HepG2 (cell line): ENCODE data around the gene USP40.

Source experiments
- AKAP8 ChIP-seq: sonication (generic); formaldehyde crosslinking; IDR thresholded peaks from 2 replicates; pipeline ENCODE4 v1.5.1; 2020; ENCODE audit warnings: mild to moderate bottlenecking, missing genetic modification reagents
- ARID5B ChIP-seq: IDR thresholded peaks from 2 replicates; pipeline ENCODE4 v1.4.0; 2020; ENCODE audit warnings: mild to moderate bottlenecking, missing genetic modification reagents
- CTCF ChIP-seq: sonication (generic); formaldehyde crosslinking; IDR thresholded peaks from 2 replicates; pipeline ENCODE4 v1.5.0; 2020; ENCODE audit warnings: mild to moderate bottlenecking, missing genetic modification reagents, moderate library complexity
- ETV6 ChIP-seq: sonication (generic); formaldehyde crosslinking; conservative IDR thresholded peaks from 2 replicates; pipeline ENCODE4 v1.4.0; 2020; ENCODE audit warnings: missing genetic modification reagents
- ISL2 ChIP-seq: sonication (generic); formaldehyde crosslinking; IDR thresholded peaks from 2 replicates; pipeline ENCODE4 v1.5.0; 2020; ENCODE audit warnings: missing genetic modification reagents
- KMT2B ChIP-seq: IDR thresholded peaks from 2 replicates; pipeline ENCODE4 v1.6.1; 2016; ENCODE audit warnings: missing genetic modification reagents, missing compliant biosample characterization
- MAFG ChIP-seq: sonication (generic); formaldehyde crosslinking; IDR thresholded peaks from 2 replicates; pipeline ENCODE4 v1.5.1; 2020; ENCODE audit warnings: mild to moderate bottlenecking, missing genetic modification reagents
- NCOR1 ChIP-seq: fragments of 200-600 bp; sonication (generic); IDR thresholded peaks from 2 replicates; pipeline ENCODE4 v1.7.0; 2017; ENCODE audit warnings: antibody characterized with exemption, low read length, borderline replicate concordance
- U2AF1 ChIP-seq: fragments of 200-400 bp; formaldehyde crosslinking; optimal IDR thresholded peaks from 2 replicates; pipeline ENCODE3; 2017; ENCODE audit warnings: mild to moderate bottlenecking, low read depth, low read length
- ZNF12 ChIP-seq: sonication (generic); formaldehyde crosslinking; IDR thresholded peaks from 2 replicates; pipeline ENCODE4 v1.5.0; 2020; ENCODE audit warnings: missing genetic modification reagents
- ZNF263 ChIP-seq: sonication (generic); formaldehyde crosslinking; IDR thresholded peaks from 2 replicates; pipeline ENCODE4 v1.4.0; 2020; ENCODE audit warnings: missing genetic modification reagents
- TF ChIP-seq, protein P1 (sequence below): sonication (generic); formaldehyde crosslinking; IDR thresholded peaks from 2 replicates; pipeline ENCODE4 v1.8.1; 2022; ENCODE audit warnings: mild to moderate bottlenecking, missing genetic modification reagents
- TF ChIP-seq, protein P2 (sequence below): IDR thresholded peaks from 2 replicates; pipeline ENCODE4 v1.6.1; 2012; ENCODE audit warnings: inconsistent platforms

GRCh38 chr2:233546101-233546500, 20.5 kb downstream of the USP40 start:
- no peak for TF ChIP-seq MAFG (CRISPR knock-in tag)
- no peak for TF ChIP-seq ZNF12 (CRISPR knock-in tag)
- TF ChIP-seq, protein P1, sequence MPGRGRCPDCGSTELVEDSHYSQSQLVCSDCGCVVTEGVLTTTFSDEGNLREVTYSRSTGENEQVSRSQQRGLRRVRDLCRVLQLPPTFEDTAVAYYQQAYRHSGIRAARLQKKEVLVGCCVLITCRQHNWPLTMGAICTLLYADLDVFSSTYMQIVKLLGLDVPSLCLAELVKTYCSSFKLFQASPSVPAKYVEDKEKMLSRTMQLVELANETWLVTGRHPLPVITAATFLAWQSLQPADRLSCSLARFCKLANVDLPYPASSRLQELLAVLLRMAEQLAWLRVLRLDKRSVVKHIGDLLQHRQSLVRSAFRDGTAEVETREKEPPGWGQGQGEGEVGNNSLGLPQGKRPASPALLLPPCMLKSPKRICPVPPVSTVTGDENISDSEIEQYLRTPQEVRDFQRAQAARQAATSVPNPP (CRISPR knock-in tag) = no peak
- TF ChIP-seq NCOR1 = no peak
- TF ChIP-seq, protein P2, sequence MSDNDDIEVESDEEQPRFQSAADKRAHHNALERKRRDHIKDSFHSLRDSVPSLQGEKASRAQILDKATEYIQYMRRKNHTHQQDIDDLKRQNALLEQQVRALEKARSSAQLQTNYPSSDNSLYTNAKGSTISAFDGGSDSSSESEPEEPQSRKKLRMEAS = no peak
- no peak for TF ChIP-seq ZNF263 (CRISPR knock-in tag)
- TF ChIP-seq ARID5B (CRISPR knock-in tag) = no peak
- no peak for TF ChIP-seq ETV6 (CRISPR knock-in tag)
- TF ChIP-seq CTCF (CRISPR knock-in tag) = no peak
- no peak for TF ChIP-seq KMT2B (CRISPR knock-in tag)
- no peak for TF ChIP-seq ISL2 (CRISPR knock-in tag)
- no peak for TF ChIP-seq AKAP8 (CRISPR knock-in tag)
- no peak for TF ChIP-seq U2AF1
